ENCODE data around the gene CAMK2N1. TPM values are rescaled to one million over a fixed set of nuclear protein-coding genes. Genes with fewer than 3 reads are reported as not detected.

The CAMK2N1 gene
- total RNA-seq, 4 donors from 2014 or later: 1.3 to 2.5 (median 1.5) TPM

- ATAC-seq (no peak), DNase-seq (no peak)
- Histone ChIP-seq H3K27me3 (peaks cover 22 to 26% (median 24%) of the 10 kb centered on the region in 3 donors), H3K36me3 (no peaks in the 10 kb centered on the region), H3K4me3 (no peak overlapping the region), H3K4me1 (peaks cover 0 to 5% of the 10 kb centered on the region in 2 donors), H3K9me3 (no peaks in the 10 kb centered on the region), H3K27ac (no peak overlapping the region)
- intact Hi-C loops (cut with DNase I; ENCODE audit: low total_unique reads): no loop called here
- TF ChIP-seq, protein P1, sequence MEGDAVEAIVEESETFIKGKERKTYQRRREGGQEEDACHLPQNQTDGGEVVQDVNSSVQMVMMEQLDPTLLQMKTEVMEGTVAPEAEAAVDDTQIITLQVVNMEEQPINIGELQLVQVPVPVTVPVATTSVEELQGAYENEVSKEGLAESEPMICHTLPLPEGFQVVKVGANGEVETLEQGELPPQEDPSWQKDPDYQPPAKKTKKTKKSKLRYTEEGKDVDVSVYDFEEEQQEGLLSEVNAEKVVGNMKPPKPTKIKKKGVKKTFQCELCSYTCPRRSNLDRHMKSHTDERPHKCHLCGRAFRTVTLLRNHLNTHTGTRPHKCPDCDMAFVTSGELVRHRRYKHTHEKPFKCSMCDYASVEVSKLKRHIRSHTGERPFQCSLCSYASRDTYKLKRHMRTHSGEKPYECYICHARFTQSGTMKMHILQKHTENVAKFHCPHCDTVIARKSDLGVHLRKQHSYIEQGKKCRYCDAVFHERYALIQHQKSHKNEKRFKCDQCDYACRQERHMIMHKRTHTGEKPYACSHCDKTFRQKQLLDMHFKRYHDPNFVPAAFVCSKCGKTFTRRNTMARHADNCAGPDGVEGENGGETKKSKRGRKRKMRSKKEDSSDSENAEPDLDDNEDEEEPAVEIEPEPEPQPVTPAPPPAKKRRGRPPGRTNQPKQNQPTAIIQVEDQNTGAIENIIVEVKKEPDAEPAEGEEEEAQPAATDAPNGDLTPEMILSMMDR (IDR thresholded peaks at IDR 0.05 in 4 of 5, conservative IDR thresholded peaks at IDR 0.05 in 1 of 5): no peak
- in situ Hi-C loops (cut with MboI; ENCODE audit: low sequenced_read_pairs in 4 of 4): no loop called here
These were observed 12.1 kb downstream of the CAMK2N1 start for GRCh38 chr1:20473894-20474293.

- peaks cover 19 to 23% (median 22%) of the 10 kb centered on the region in 3 donors for H3K27me3 ChIP-seq
- no peak overlapping the region for H3K27ac ChIP-seq
- H3K9me3 ChIP-seq: no peaks in the 10 kb centered on the region
- no peak overlapping the region for H3K4me3 ChIP-seq
- ATAC-seq: no peak
- peak in 1 of 2 donors; percentile 27 for DNase-seq
- intact Hi-C loops (cut with DNase I; ENCODE audit: low total_unique reads): no loop called here
- TF ChIP-seq, protein P1 (IDR thresholded peaks at IDR 0.05 in 4 of 5, conservative IDR thresholded peaks at IDR 0.05 in 1 of 5): no peak
- no peak for TF ChIP-seq POLR2A (IDR thresholded peaks at IDR 0.05)
- in situ Hi-C loops (cut with MboI; ENCODE audit: low sequenced_read_pairs in 4 of 4): no loop called here
- peaks cover 0 to 5% of the 10 kb centered on the region in 2 donors for H3K4me1 ChIP-seq
- H3K36me3 ChIP-seq: no peaks in the 10 kb centered on the region
These were observed 12.9 kb downstream of the CAMK2N1 start for GRCh38 chr1:20472860-20473711.

DNA sequence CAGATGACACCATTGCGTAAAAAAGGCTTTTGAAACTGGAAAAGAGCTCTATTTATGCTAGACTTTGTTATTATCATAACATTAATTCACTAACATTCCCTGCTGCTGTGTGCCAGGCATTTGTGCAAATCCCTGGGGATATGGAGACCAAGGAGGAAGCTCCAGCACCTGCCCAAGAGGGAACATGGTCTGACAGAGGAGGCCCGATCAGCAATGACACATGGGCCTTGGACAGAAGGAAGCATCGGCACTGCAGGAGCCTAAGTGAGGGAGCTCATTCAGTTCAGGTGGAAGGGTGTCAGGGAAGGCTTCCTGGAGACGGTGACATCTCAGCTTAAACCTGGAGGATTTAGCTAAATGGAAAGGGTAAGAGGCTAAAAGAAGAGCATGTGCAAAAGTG is 13.9 kb downstream of the CAMK2N1 start:
- intact Hi-C loops (cut with DNase I; ENCODE audit: low total_unique reads) (no loop called here), in situ Hi-C loops (cut with MboI; ENCODE audit: low sequenced_read_pairs in 4 of 4) (no loop called here)
- H3K27me3 ChIP-seq: peaks cover 12 to 17% (median 15%) of the 10 kb centered on the region in 3 donors

GRCh38 chr1:20470194-20470593 is 15.8 kb downstream of the CAMK2N1 start:
- intact Hi-C loops (cut with DNase I; ENCODE audit: low total_unique reads): no loop called here

More for the DNA sequence above, 13.9 kb downstream of the CAMK2N1 start:
- no peak for TF ChIP-seq POLR2A (IDR thresholded peaks at IDR 0.05)
- TF ChIP-seq, protein P1 (IDR thresholded peaks at IDR 0.05 in 4 of 5, conservative IDR thresholded peaks at IDR 0.05 in 1 of 5): no peak
- no peaks in the 10 kb centered on the region for H3K9me3 ChIP-seq
- no peaks in the 10 kb centered on the region for H3K36me3 ChIP-seq
- H3K4me3 ChIP-seq: no peak overlapping the region
- H3K4me1 ChIP-seq: peaks cover 0 to 5% of the 10 kb centered on the region in 2 donors
- H3K27ac ChIP-seq: no peak overlapping the region
- no peak for DNase-seq
- no peak for ATAC-seq

More at GRCh38 chr1:20470194-20470593, 15.8 kb downstream of the CAMK2N1 start:
- no peak for TF ChIP-seq POLR2A (IDR thresholded peaks at IDR 0.05)
- TF ChIP-seq, protein P1 (IDR thresholded peaks at IDR 0.05 in 4 of 5, conservative IDR thresholded peaks at IDR 0.05 in 1 of 5): no peak
- no peak for ATAC-seq
- Histone ChIP-seq H3K36me3 (no peaks in the 10 kb centered on the region), H3K9me3 (no peaks in the 10 kb centered on the region), H3K4me1 (no peaks in the 10 kb centered on the region), H3K27me3 (peaks cover 0 to 2% (median 0%) of the 10 kb centered on the region in 3 donors), H3K27ac (no peak overlapping the region), H3K4me3 (no peak overlapping the region)
- DNase-seq: no peak
- in situ Hi-C loops (cut with MboI; ENCODE audit: low sequenced_read_pairs in 4 of 4): no loop called here
